Brain microvascular endothelial cell (primary cell): Measurements from ENCODE around the gene PPP1R1B.

Source experiments
- DNase-seq: peaks from one replicate; pipeline ENCODE4 v3.0.0-alpha.2; 2020
- H3K27ac ChIP-seq: fragments of 250-450 bp; sonication (Bioruptor Pico); 2 replicates; pipeline ENCODE4 v1.5.1; 2020; ENCODE audit warnings: mild to moderate bottlenecking, moderate library complexity
- H3K27me3 ChIP-seq: fragments of 250-450 bp; sonication (Bioruptor Pico); replicated peaks from 2 replicates; pipeline ENCODE4 v1.5.1; 2020; ENCODE audit warnings: mild to moderate bottlenecking
- H3K36me3 ChIP-seq: fragments of 250-450 bp; sonication (Bioruptor Pico); replicated peaks from 2 replicates; pipeline ENCODE4 v1.5.1; 2020; ENCODE audit warnings: mild to moderate bottlenecking
- H3K4me3 ChIP-seq: 2 replicates; pipeline ENCODE4 v1.5.1; 2011; ENCODE audit warnings: low read depth, mild to moderate bottlenecking, control low read depth, low read length, moderate library complexity
- in situ Hi-C: cut with HindIII; loops from 2 replicates; pipeline ENCODE4 v1.10.0; 2017; ENCODE audit warnings: low sequenced_read_pairs, low pct_ligation_motif_present
- TF ChIP-seq, protein P1 (sequence below): IDR thresholded peaks from 2 replicates; pipeline ENCODE4 v1.5.1; 2011; ENCODE audit warnings: low read depth, mild to moderate bottlenecking, moderate library complexity, low read length, control low read depth, inconsistent platforms; ENCODE audit errors: missing control alignments

PPP1R1B gene

DNA sequence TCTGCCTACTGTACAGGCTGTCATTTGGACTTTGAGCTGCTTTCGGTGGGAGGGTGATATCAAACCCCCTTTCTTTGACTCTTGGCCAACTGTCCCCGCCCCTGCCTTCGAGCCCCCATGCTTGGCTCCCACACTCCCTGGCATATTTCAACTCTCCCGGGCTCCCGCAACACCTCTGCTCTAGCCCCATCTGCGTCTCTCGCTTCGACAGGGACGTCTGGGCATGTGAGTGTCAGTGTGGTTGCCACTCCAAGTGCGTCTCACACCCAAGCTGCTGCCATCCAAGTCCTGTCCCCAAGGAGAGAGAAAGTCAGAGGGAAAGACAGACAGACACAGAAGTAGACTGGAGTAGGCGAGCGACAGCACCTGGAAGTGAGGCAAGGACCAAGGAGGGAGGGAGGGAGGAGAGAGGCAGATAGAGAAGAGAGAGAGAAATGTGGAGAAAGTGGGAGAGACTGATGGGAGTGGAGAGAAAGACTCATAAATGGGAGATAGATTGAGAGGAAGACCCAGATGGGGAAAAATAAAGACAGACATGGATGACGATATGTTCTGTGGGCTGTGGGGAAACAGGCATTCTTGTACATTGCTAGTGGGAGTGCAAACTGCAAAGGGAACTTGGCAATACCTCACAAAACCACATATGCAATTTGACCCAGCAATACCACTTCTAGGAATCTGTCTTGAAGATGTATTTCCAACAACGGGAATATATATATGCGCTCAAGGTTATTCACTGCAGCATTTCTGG is 22.0 kb downstream of the PPP1R1B start:
- no peak overlapping the region for H3K4me3 ChIP-seq
- in situ Hi-C loops, result no loop called here
- no peaks in the 10 kb centered on the region for H3K27me3 ChIP-seq
- H3K27ac ChIP-seq, result no peak overlapping the region
- no peaks in the 10 kb centered on the region for H3K36me3 ChIP-seq
- TF ChIP-seq, protein P1, sequence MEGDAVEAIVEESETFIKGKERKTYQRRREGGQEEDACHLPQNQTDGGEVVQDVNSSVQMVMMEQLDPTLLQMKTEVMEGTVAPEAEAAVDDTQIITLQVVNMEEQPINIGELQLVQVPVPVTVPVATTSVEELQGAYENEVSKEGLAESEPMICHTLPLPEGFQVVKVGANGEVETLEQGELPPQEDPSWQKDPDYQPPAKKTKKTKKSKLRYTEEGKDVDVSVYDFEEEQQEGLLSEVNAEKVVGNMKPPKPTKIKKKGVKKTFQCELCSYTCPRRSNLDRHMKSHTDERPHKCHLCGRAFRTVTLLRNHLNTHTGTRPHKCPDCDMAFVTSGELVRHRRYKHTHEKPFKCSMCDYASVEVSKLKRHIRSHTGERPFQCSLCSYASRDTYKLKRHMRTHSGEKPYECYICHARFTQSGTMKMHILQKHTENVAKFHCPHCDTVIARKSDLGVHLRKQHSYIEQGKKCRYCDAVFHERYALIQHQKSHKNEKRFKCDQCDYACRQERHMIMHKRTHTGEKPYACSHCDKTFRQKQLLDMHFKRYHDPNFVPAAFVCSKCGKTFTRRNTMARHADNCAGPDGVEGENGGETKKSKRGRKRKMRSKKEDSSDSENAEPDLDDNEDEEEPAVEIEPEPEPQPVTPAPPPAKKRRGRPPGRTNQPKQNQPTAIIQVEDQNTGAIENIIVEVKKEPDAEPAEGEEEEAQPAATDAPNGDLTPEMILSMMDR, result no peak
- DNase-seq, result no peak

DNA sequence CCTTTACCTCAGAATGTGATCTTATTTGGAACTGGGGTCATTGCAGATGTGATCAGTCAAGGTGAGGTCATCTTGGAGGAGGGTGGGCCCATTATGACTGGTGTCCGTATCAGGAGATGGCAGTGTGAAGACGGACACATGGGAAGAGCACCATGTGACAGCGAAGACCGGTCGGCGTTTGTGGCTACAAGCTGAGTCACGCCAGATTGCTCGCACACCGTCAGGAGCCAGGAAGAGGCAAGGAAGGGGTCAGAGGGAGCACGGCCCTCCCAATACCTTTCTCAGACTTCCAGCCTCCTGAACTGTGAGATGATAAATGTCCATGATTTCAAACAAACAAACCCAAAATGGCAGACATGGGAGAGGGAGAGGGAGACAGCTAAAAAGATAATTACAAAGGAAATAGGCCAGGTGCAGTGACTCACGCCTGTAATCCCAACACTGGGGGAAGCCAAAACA is 23.4 kb downstream of the PPP1R1B start:
- no peak overlapping the region for H3K4me3 ChIP-seq
- TF ChIP-seq, protein P1, result no peak
- no peak overlapping the region for H3K27ac ChIP-seq
- DNase-seq, result no peak
- H3K27me3 ChIP-seq, result no peaks in the 10 kb centered on the region
- in situ Hi-C loops, result no loop called here
- no peaks in the 10 kb centered on the region for H3K36me3 ChIP-seq

DNA sequence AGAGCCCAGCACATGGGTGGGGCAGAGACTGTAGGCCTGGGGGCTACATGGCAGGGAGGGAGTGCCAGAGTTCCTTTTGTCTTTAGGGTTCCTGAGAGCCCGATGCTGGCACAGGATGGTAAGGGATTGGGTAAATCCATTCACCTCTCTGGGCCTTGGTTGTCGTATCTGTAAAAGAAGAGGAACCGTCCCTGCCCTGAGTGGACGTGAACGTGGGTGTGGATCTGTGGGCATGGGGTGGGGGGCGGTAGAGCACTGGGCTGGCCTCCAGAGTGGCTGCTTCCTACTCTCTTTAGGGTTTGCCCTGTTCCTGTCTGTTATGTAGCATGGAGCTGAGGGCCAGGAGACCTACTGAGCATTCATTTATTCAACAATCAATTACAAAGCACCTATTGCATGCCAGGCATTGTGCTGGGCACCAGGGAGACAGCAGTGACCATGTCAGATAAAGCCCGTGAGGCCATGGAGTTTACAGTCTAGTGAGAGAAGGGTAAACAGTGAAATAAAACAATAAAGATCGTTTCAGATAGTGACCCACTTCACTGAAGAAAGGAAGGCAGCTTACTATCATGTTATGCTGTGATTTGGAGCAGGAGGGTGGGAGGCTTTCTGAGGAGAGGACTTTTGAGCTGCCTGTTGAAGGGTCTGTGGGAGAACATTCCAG is 25.3 kb downstream of the PPP1R1B start:
- no peak for DNase-seq
- H3K27ac ChIP-seq, result no peak overlapping the region
- H3K36me3 ChIP-seq, result no peaks in the 10 kb centered on the region
- no peak overlapping the region for H3K4me3 ChIP-seq
- in situ Hi-C loops, result no loop called here
- TF ChIP-seq, protein P1, result no peak
- H3K27me3 ChIP-seq, result no peaks in the 10 kb centered on the region

DNA sequence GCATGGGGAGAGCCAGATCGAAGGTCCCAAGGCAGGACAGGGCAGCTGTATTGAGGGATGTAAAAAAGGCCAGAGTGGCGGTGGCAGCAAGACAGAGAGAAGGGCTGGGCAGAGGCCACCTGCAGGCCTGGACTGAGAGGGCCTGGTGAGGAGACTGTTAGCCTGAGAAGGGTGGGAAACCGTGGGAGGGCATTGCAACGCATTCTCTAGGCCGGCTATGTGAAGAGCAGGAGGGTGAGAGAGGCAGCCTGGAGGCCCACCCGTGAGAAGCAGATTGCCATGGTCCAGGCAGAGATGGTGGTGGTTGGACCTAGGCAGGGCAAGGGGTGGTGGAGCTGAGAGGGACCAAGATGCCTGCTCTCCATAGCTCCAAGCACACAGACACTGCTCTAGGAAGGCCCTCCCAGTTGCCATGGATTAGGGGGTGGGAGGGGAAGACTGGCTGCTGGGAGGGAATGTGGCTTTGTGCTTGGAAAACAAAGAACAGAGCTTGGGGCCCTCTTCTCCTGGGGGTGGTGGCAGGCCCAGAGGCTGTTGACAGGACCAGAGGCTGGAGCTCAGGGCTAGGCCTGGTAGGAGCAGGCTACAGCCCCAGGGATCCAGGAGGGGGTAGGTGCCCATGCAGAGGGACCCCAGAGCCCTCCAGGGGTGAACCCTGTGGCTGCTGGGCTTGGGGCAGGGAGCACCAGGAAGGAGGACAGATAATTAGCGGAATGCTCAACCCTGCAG is 26.0 kb downstream of the PPP1R1B start:
- H3K27me3 ChIP-seq, result no peaks in the 10 kb centered on the region
- in situ Hi-C loops, result no loop called here
- no peak for DNase-seq
- TF ChIP-seq, protein P1, result no peak
- H3K27ac ChIP-seq, result no peak overlapping the region
- no peak overlapping the region for H3K4me3 ChIP-seq
- H3K36me3 ChIP-seq, result no peaks in the 10 kb centered on the region

DNA sequence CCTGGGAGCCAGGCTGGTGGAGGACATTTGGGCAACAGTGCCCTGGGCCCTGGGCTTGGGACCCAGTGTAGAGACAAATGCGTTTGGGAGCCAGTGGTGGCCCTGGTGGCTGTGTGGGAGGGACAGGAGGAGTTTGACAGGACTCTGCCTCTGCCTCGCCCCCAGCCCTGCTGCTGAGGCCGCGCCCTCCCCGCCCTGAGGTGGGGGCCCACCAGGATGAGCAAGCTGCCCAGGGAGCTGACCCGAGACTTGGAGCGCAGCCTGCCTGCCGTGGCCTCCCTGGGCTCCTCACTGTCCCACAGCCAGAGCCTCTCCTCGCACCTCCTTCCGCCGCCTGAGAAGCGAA is 26.5 kb downstream of the PPP1R1B start:
- in situ Hi-C loops, result no loop called here
- no peaks in the 10 kb centered on the region for H3K36me3 ChIP-seq

More for the DNA sequence above, 26.5 kb downstream of the PPP1R1B start:
- TF ChIP-seq, protein P1, result no peak
- H3K27ac ChIP-seq, result no peak overlapping the region
- no peak for DNase-seq
- no peaks in the 10 kb centered on the region for H3K27me3 ChIP-seq
- H3K4me3 ChIP-seq, result no peak overlapping the region
